Measurements from ENCODE around the gene HS3ST6.

DNA sequence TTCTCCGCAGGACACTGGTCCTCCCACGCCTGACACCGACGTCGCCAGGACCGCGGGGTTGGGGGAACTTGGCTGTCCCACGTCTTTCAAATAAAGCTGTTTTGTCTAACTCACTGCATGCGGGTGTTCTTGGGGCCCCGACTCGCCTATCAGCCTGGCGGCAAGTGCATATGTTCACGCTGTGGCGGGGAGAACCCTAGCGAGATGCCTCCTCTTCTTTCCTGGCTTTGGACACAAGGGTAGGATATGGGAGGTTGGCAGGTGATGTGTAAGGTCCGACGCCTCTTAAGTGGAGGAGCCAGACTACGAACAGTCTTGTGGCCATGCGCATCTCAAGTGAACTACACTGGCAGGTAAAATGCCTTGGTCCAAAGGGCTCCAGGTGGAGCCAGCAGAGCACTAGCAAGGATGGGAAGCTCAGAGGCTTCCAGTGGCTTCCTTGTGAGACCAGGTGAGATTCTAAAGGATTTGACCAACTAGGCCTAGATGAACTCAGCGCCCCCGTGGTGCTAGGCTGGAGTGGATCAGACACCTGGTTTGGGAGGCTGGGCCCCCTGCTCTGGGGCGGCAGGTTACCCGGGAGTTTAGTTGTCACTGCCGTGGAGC lies 47.3 kb upstream of the HS3ST6 start:
- TF ChIP-seq, protein P1, sequence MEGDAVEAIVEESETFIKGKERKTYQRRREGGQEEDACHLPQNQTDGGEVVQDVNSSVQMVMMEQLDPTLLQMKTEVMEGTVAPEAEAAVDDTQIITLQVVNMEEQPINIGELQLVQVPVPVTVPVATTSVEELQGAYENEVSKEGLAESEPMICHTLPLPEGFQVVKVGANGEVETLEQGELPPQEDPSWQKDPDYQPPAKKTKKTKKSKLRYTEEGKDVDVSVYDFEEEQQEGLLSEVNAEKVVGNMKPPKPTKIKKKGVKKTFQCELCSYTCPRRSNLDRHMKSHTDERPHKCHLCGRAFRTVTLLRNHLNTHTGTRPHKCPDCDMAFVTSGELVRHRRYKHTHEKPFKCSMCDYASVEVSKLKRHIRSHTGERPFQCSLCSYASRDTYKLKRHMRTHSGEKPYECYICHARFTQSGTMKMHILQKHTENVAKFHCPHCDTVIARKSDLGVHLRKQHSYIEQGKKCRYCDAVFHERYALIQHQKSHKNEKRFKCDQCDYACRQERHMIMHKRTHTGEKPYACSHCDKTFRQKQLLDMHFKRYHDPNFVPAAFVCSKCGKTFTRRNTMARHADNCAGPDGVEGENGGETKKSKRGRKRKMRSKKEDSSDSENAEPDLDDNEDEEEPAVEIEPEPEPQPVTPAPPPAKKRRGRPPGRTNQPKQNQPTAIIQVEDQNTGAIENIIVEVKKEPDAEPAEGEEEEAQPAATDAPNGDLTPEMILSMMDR (IDR thresholded peaks at IDR 0.05; ENCODE audit: low read length): no peak
- TF ChIP-seq EZH2 (IDR thresholded peaks at IDR 0.05; ENCODE audit: borderline replicate concordance, low read length): no peak
